MCF 10A (cell line): ENCODE measurements around the gene FOXD4L6. TPM values are rescaled to one million over a fixed set of nuclear protein-coding genes. Genes with fewer than 3 reads are reported as not detected.

ENCODE experiments used
- total RNA-seq: library from RNA; stranded (reverse); gene quantifications from 2 replicates; pipeline ENCODE4 v1.2.3, GENCODE V29; 2022

The FOXD4L6 gene
- total RNA-seq, 1 experiment from 2014 or later: 0.30 TPM

Other genes starting within 250 kb of the FOXD4L6 start
- 17.4 and 30.5 TPM in 2 replicates for gene ZNG1F, start 60.6 kb upstream of the FOXD4L6 start, total RNA-seq